Measurements from ENCODE around the gene WHRN.
A peak's percentile ranks its signal among the peaks of the same experiment; 100 is the strongest.

WHRN gene

DNA sequence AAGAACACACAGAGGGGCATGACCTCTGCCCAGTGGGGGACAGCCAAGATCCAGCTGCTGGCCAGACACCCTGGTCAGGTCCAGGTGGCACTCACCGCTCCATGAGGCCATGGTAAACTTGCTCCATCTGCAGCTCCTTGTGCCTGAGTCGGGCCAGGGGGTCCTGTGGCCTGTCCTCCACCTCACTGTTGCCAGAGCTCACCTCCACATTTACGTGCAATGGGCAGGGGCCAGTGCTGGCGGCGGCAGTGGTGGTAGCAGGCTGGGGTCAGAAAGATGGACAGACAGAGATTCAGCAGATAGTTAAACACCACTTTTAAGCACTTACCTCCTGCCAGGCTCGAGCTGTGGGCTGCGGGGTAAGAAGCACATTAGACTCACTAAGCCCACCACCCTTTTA is 145.5 kb downstream of the WHRN start:
- no CpG with 5 or more reads among the region's 7 CpGs for WGBS (ENCODE audit: extremely low coverage, insufficient coverage, insufficient read length)
- Histone ChIP-seq H3K4me1 (ENCODE audit: control insufficient read depth in 1 of 2, insufficient read depth in 2 of 2, low read length in 2 of 2) (peaks cover 0 to 3% of the 10 kb centered on the region in 2 experiments), H3K9me3 (ENCODE audit: insufficient read depth, low read depth, low read length) (no peaks in the 10 kb centered on the region), H4K8ac (ENCODE audit: low read depth, low read length) (no peak overlapping the region), H2AFZ (ENCODE audit: insufficient read depth, low read length, poor library complexity) (no peak overlapping the region), H4K91ac (ENCODE audit: low read depth, low read length) (no peak overlapping the region), H3K4me2 (ENCODE audit: low read length) (no peak overlapping the region), H3K36me3 (ENCODE audit: control insufficient read depth in 1 of 2, insufficient read depth in 2 of 2, low read length in 2 of 2) (peaks cover 47 to 67% of the 10 kb centered on the region in 2 experiments), H3K18ac (ENCODE audit: low read length) (no peak overlapping the region), H4K12ac (ENCODE audit: low read depth, low read length) (no peak overlapping the region), H3K14ac (ENCODE audit: low read length) (no peak overlapping the region), H3K9ac (ENCODE audit: low read length) (no peak overlapping the region), H3K4me3 (ENCODE audit: low read depth, low read length) (no peak overlapping the region), H3K4ac (ENCODE audit: low read depth, low read length) (no peak overlapping the region), H3K79me2 (ENCODE audit: control insufficient read depth, insufficient read depth, low read length, poor library complexity) (no peaks in the 10 kb centered on the region), H2BK12ac (ENCODE audit: low read length) (no peak overlapping the region), H2BK120ac (ENCODE audit: insufficient read depth, low read length, poor library complexity) (no peak overlapping the region), H3K79me1 (ENCODE audit: low read length) (no peaks in the 10 kb centered on the region), H3K27ac (ENCODE audit: low read depth, low read length) (no peak overlapping the region), H3K23ac (ENCODE audit: low read length) (no peak overlapping the region), H2BK5ac (ENCODE audit: low read depth, low read length, poor library complexity) (no peak overlapping the region), H3K27me3 (ENCODE audit: insufficient read depth, low read length) (no peaks in the 10 kb centered on the region), H2AK5ac (ENCODE audit: low read length) (no peak overlapping the region)
- DNase-seq, result no peak

DNA sequence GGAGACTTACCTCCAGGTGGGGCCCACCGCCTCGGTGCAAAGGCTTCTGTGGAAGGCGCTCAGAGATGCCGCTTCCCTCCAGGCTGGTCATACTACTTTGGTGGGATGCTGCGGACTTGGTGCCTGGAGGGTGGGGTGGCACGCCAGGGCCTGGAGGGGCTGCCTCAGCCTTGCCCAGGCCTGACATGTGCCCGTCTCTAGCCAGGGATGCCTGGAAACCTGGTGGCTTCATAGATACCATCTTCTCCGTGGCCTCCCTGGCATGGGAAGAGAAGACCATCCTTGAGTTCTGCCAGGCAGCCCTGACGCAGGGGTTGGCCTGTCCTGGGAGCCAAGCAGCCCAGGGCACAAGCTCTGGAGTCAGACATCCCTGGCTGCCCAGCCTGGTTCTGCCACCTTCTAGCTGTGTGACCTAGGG is 147.4 kb downstream of the WHRN start:
- no peaks in the 10 kb centered on the region for H3K79me2 ChIP-seq (ENCODE audit: control insufficient read depth, insufficient read depth, low read length, poor library complexity)

DNA sequence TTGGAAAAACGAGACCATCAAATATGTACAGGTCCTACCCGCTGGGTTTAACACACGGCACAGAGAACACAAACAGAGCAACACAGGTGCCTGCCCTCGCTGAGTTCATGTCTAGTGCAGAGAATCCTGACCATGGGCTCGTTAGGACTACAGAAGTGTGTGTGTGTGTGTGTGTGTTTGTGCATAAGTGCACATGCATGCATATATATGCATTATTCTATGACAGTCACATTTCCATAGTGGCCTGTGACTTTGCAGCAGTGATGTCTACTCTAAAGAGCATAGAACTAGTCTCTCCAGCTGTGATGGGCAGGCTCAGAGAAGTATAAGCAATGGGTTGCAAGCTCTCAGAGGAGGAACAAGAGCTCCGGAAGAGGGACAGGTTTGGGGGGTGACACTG is 147.9 kb downstream of the WHRN start:
- H3K27me3 ChIP-seq (ENCODE audit: insufficient read depth, low read length), result no peaks in the 10 kb centered on the region
- no peak overlapping the region for H4K8ac ChIP-seq (ENCODE audit: low read depth, low read length)
- H3K9me3 ChIP-seq (ENCODE audit: insufficient read depth, low read depth, low read length), result no peaks in the 10 kb centered on the region
- no peaks in the 10 kb centered on the region for H3K79me2 ChIP-seq (ENCODE audit: control insufficient read depth, insufficient read depth, low read length, poor library complexity)
- H3K4me2 ChIP-seq (ENCODE audit: low read length), result no peak overlapping the region
- peaks cover 44 to 60% of the 10 kb centered on the region in 2 experiments for H3K36me3 ChIP-seq (ENCODE audit: control insufficient read depth in 1 of 2, insufficient read depth in 2 of 2, low read length in 2 of 2)
- H3K4me3 ChIP-seq (ENCODE audit: low read depth, low read length), result no peak overlapping the region
- no peak overlapping the region for H3K23ac ChIP-seq (ENCODE audit: low read length)
- DNase-seq, result no peak
- H3K9ac ChIP-seq (ENCODE audit: low read length), result no peak overlapping the region
- H2BK5ac ChIP-seq (ENCODE audit: low read depth, low read length, poor library complexity), result no peak overlapping the region
- H2AK5ac ChIP-seq (ENCODE audit: low read length), result no peak overlapping the region
- no peak overlapping the region for H3K14ac ChIP-seq (ENCODE audit: low read length)
- no peak overlapping the region for H3K27ac ChIP-seq (ENCODE audit: low read depth, low read length)
- H3K4me1 ChIP-seq (ENCODE audit: control insufficient read depth in 1 of 2, insufficient read depth in 2 of 2, low read length in 2 of 2), result no peaks in the 10 kb centered on the region
- no peak overlapping the region for H4K91ac ChIP-seq (ENCODE audit: low read depth, low read length)
- H2BK12ac ChIP-seq (ENCODE audit: low read length), result no peak overlapping the region
- no peaks in the 10 kb centered on the region for H3K79me1 ChIP-seq (ENCODE audit: low read length)
- no peak overlapping the region for H2AFZ ChIP-seq (ENCODE audit: insufficient read depth, low read length, poor library complexity)
- H2BK120ac ChIP-seq (ENCODE audit: insufficient read depth, low read length, poor library complexity), result no peak overlapping the region
- WGBS (ENCODE audit: extremely low coverage, insufficient coverage, insufficient read length), result no CpG with 5 or more reads among the region's 6 CpGs
- no peak overlapping the region for H3K18ac ChIP-seq (ENCODE audit: low read length)
- H4K12ac ChIP-seq (ENCODE audit: low read depth, low read length), result no peak overlapping the region
- no peak overlapping the region for H3K4ac ChIP-seq (ENCODE audit: low read depth, low read length)

More for the DNA sequence above, 147.4 kb downstream of the WHRN start:
- peak overlapping the region; percentile 42 for H3K9ac ChIP-seq (ENCODE audit: low read length)
- H3K9me3 ChIP-seq (ENCODE audit: insufficient read depth, low read depth, low read length), result no peaks in the 10 kb centered on the region
- peaks cover 46 to 63% of the 10 kb centered on the region in 2 experiments for H3K36me3 ChIP-seq (ENCODE audit: control insufficient read depth in 1 of 2, insufficient read depth in 2 of 2, low read length in 2 of 2)
- no peak overlapping the region for H3K14ac ChIP-seq (ENCODE audit: low read length)
- WGBS (ENCODE audit: extremely low coverage, insufficient coverage, insufficient read length), result no CpG with 5 or more reads among the region's 9 CpGs
- H4K91ac ChIP-seq (ENCODE audit: low read depth, low read length), result no peak overlapping the region
- H3K79me1 ChIP-seq (ENCODE audit: low read length), result no peaks in the 10 kb centered on the region
- H3K23ac ChIP-seq (ENCODE audit: low read length), result no peak overlapping the region
- no peak overlapping the region for H3K4me2 ChIP-seq (ENCODE audit: low read length)
- H2BK5ac ChIP-seq (ENCODE audit: low read depth, low read length, poor library complexity), result no peak overlapping the region
- H3K4me1 ChIP-seq (ENCODE audit: control insufficient read depth in 1 of 2, insufficient read depth in 2 of 2, low read length in 2 of 2), result no peaks in the 10 kb centered on the region
- no peak overlapping the region for H3K18ac ChIP-seq (ENCODE audit: low read length)
- H2BK120ac ChIP-seq (ENCODE audit: insufficient read depth, low read length, poor library complexity), result no peak overlapping the region
- H2BK12ac ChIP-seq (ENCODE audit: low read length), result no peak overlapping the region
- no peaks in the 10 kb centered on the region for H3K27me3 ChIP-seq (ENCODE audit: insufficient read depth, low read length)
- no peak overlapping the region for H4K12ac ChIP-seq (ENCODE audit: low read depth, low read length)
- H2AFZ ChIP-seq (ENCODE audit: insufficient read depth, low read length, poor library complexity), result no peak overlapping the region
- no peak overlapping the region for H3K27ac ChIP-seq (ENCODE audit: low read depth, low read length)
- no peak overlapping the region for H2AK5ac ChIP-seq (ENCODE audit: low read length)
- H3K4ac ChIP-seq (ENCODE audit: low read depth, low read length), result no peak overlapping the region
- H4K8ac ChIP-seq (ENCODE audit: low read depth, low read length), result no peak overlapping the region
- no peak overlapping the region for H3K4me3 ChIP-seq (ENCODE audit: low read depth, low read length)
- DNase-seq, result no peak

- Histone ChIP-seq H3K4me2 (ENCODE audit: low read length) (no peak overlapping the region), H3K4me3 (ENCODE audit: low read depth, low read length) (no peak overlapping the region), H4K91ac (ENCODE audit: low read depth, low read length) (no peak overlapping the region), H2BK12ac (ENCODE audit: low read length) (no peak overlapping the region), H3K79me1 (ENCODE audit: low read length) (no peaks in the 10 kb centered on the region), H3K79me2 (ENCODE audit: control insufficient read depth, insufficient read depth, low read length, poor library complexity) (no peaks in the 10 kb centered on the region), H2BK5ac (ENCODE audit: low read depth, low read length, poor library complexity) (no peak overlapping the region), H3K4me1 (ENCODE audit: control insufficient read depth in 1 of 2, insufficient read depth in 2 of 2, low read length in 2 of 2) (no peaks in the 10 kb centered on the region), H2AFZ (ENCODE audit: insufficient read depth, low read length, poor library complexity) (no peak overlapping the region), H4K12ac (ENCODE audit: low read depth, low read length) (no peak overlapping the region), H3K23ac (ENCODE audit: low read length) (no peak overlapping the region), H3K14ac (ENCODE audit: low read length) (no peak overlapping the region), H2AK5ac (ENCODE audit: low read length) (no peak overlapping the region), H3K9me3 (ENCODE audit: insufficient read depth, low read depth, low read length) (no peaks in the 10 kb centered on the region), H2BK120ac (ENCODE audit: insufficient read depth, low read length, poor library complexity) (no peak overlapping the region), H3K9ac (ENCODE audit: low read length) (no peak overlapping the region), H3K36me3 (ENCODE audit: control insufficient read depth in 1 of 2, insufficient read depth in 2 of 2, low read length in 2 of 2) (peaks cover 45 to 58% of the 10 kb centered on the region in 2 experiments), H3K4ac (ENCODE audit: low read depth, low read length) (no peak overlapping the region), H4K8ac (ENCODE audit: low read depth, low read length) (no peak overlapping the region), H3K27ac (ENCODE audit: low read depth, low read length) (no peak overlapping the region), H3K18ac (ENCODE audit: low read length) (no peak overlapping the region), H3K27me3 (ENCODE audit: insufficient read depth, low read length) (no peaks in the 10 kb centered on the region)
- no peak for DNase-seq
- WGBS (ENCODE audit: extremely low coverage, insufficient coverage, insufficient read length), result no CpG with 5 or more reads among the region's 6 CpGs
Measured at GRCh38 chr9:114356792-114357191, 148.5 kb downstream of the WHRN start.

Measured in trophoblast cell (in vitro differentiated cells and primary cell).